NB4 (cell line): Measurements from ENCODE around the gene IL34.

Experiments
- CTCF ChIP-seq: IDR thresholded peaks from one replicate; pipeline ENCODE4 v1.5.1; 2012; ENCODE audit warnings: low read depth, low read length
- MAX ChIP-seq: IDR thresholded peaks from 2 replicates; pipeline ENCODE4 v1.6.1; 2011; ENCODE audit warnings: low read depth, low read length
- MYC ChIP-seq: IDR thresholded peaks from 2 replicates; pipeline ENCODE4 v1.6.1; 2011; ENCODE audit warnings: low read depth, low read length
- POLR2A ChIP-seq: IDR thresholded peaks from 2 replicates; pipeline ENCODE4 v1.6.1; 2011; ENCODE audit warnings: mild to moderate bottlenecking; ENCODE audit not compliant: insufficient read length; ENCODE audit errors: extremely low read depth

GRCh38 chr16:70685938-70686375, 39.6 kb downstream of the IL34 start, which contains the start of gene MTSS2:
- peak; percentile 77 for TF ChIP-seq MAX
- TF ChIP-seq CTCF = no peak
- peak; percentile 85 for TF ChIP-seq MYC
- peak; percentile 39 for TF ChIP-seq POLR2A
